Type B pancreatic cell (in vitro differentiated cells): Measurements from ENCODE around the gene VIPR2. TPM values are rescaled to one million over a fixed set of nuclear protein-coding genes. Genes with fewer than 3 reads are reported as not detected.

Source experiments
- DNase-seq: peaks from one replicate; pipeline ENCODE4 v3.0.0; 2021; ENCODE audit warnings: mixed read lengths; ENCODE audit not compliant: unreplicated experiment; ENCODE audit errors: extremely low spot score
- H3K27ac Mint-ChIP-seq: 2 replicates; pipeline ENCODE4 v1.8.0; 2021; ENCODE audit warnings: mild to moderate bottlenecking, mixed read lengths
- H3K27me3 Mint-ChIP-seq: 2 replicates; pipeline ENCODE4 v1.8.0; 2021; ENCODE audit warnings: mixed read lengths
- H3K36me3 Mint-ChIP-seq: 2 replicates; pipeline ENCODE4 v1.8.0; 2021; ENCODE audit warnings: mixed read lengths
- H3K4me1 Mint-ChIP-seq: one replicate; pipeline ENCODE4 v1.8.0; 2021; ENCODE audit warnings: mixed read lengths; ENCODE audit not compliant: unreplicated experiment
- H3K4me3 Mint-ChIP-seq: 2 replicates; pipeline ENCODE4 v1.8.0; 2021; ENCODE audit warnings: mild to moderate bottlenecking, mixed read lengths
- H3K9me3 Mint-ChIP-seq: 2 replicates; pipeline ENCODE4 v1.8.0; 2021; ENCODE audit warnings: mixed read lengths
- total RNA-seq: library from RNA; stranded (reverse); gene quantifications from 2 replicates; pipeline ENCODE4 v1.2.1, GENCODE V29; 2021; ENCODE audit warnings: low replicate concordance
- TF ChIP-seq, protein P1 (sequence below): fragments of 200-600 bp; sonication (generic); conservative IDR thresholded peaks from 2 replicates; pipeline ENCODE4 v1.5.0; 2021; ENCODE audit warnings: antibody characterized with exemption, mild to moderate bottlenecking

VIPR2 gene
- total RNA-seq, 1 donor from 2014 or later, result 0.31 TPM

DNA sequence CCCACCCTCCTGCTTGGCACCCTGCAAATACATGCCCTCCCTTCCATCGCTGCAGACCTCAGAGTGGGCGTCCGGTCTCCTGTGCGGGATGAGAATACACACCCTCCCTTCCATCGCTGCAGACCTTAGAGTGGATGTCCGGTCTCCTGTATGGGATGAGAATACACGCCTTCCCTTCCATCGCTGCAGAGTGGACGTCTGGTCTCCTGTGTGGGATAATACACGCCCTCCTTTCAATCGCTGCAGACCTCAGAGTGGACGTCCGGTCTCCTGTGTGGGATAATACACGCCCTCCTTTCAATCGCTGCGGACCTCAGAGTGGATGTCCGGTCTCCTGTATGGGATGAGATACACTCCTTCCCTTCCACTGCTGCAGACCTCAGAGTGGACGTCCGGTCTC is 128.1 kb downstream of the VIPR2 start:
- TF ChIP-seq, protein P1, sequence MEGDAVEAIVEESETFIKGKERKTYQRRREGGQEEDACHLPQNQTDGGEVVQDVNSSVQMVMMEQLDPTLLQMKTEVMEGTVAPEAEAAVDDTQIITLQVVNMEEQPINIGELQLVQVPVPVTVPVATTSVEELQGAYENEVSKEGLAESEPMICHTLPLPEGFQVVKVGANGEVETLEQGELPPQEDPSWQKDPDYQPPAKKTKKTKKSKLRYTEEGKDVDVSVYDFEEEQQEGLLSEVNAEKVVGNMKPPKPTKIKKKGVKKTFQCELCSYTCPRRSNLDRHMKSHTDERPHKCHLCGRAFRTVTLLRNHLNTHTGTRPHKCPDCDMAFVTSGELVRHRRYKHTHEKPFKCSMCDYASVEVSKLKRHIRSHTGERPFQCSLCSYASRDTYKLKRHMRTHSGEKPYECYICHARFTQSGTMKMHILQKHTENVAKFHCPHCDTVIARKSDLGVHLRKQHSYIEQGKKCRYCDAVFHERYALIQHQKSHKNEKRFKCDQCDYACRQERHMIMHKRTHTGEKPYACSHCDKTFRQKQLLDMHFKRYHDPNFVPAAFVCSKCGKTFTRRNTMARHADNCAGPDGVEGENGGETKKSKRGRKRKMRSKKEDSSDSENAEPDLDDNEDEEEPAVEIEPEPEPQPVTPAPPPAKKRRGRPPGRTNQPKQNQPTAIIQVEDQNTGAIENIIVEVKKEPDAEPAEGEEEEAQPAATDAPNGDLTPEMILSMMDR, result no peak
- peaks cover 10% of the 10 kb centered on the region for H3K4me1 Mint-ChIP-seq
- H3K9me3 Mint-ChIP-seq, result no peaks in the 10 kb centered on the region
- peak overlapping the region; percentile 17 for H3K4me3 Mint-ChIP-seq
- peaks cover 7% of the 10 kb centered on the region for H3K27me3 Mint-ChIP-seq
- no peak overlapping the region for H3K27ac Mint-ChIP-seq
- DNase-seq, result no peak
- no peaks in the 10 kb centered on the region for H3K36me3 Mint-ChIP-seq

GRCh38 chr7:159015454-159016410 is 128.9 kb downstream of the VIPR2 start:
- Mint-ChIP-seq H3K4me1 (peaks cover 18% of the 10 kb centered on the region), H3K9me3 (no peaks in the 10 kb centered on the region), H3K4me3 (peak overlapping the region; percentile 60), H3K27me3 (peaks cover 11% of the 10 kb centered on the region), H3K36me3 (no peaks in the 10 kb centered on the region), H3K27ac (peak overlapping the region; percentile 71)
- no peak for DNase-seq
- TF ChIP-seq, protein P1, result no peak

GRCh38 chr7:159015081-159015453 is 129.6 kb downstream of the VIPR2 start:
- TF ChIP-seq, protein P1, result no peak
- peak overlapping the region; percentile 71 for H3K27ac Mint-ChIP-seq
- no peak for DNase-seq
- H3K4me3 Mint-ChIP-seq, result peak overlapping the region; percentile 60
- H3K36me3 Mint-ChIP-seq, result no peaks in the 10 kb centered on the region
- H3K4me1 Mint-ChIP-seq, result peaks cover 19% of the 10 kb centered on the region
- H3K27me3 Mint-ChIP-seq, result peaks cover 11% of the 10 kb centered on the region
- H3K9me3 Mint-ChIP-seq, result no peaks in the 10 kb centered on the region

- peaks cover 19% of the 10 kb centered on the region for H3K4me1 Mint-ChIP-seq
- TF ChIP-seq, protein P1, result no peak
- H3K27ac Mint-ChIP-seq, result no peak overlapping the region
- H3K4me3 Mint-ChIP-seq, result no peak overlapping the region
- H3K36me3 Mint-ChIP-seq, result no peaks in the 10 kb centered on the region
- DNase-seq, result no peak
- peaks cover 11% of the 10 kb centered on the region for H3K27me3 Mint-ChIP-seq
- H3K9me3 Mint-ChIP-seq, result no peaks in the 10 kb centered on the region
Observed at GRCh38 chr7:159014297-159015062, 130.2 kb downstream of the VIPR2 start.

- Mint-ChIP-seq H3K4me1 (peaks cover 19% of the 10 kb centered on the region), H3K36me3 (no peaks in the 10 kb centered on the region), H3K9me3 (no peaks in the 10 kb centered on the region), H3K27ac (no peak overlapping the region), H3K27me3 (peaks cover 11% of the 10 kb centered on the region), H3K4me3 (no peak overlapping the region)
- TF ChIP-seq, protein P1, result no peak
- no peak for DNase-seq
Observed at GRCh38 chr7:159013825-159014289, 130.8 kb downstream of the VIPR2 start.
